Measurements from ENCODE around the gene KCNQ1.
A peak's percentile ranks its signal among the peaks of the same experiment; 100 is the strongest.

KCNQ1 gene

DNA sequence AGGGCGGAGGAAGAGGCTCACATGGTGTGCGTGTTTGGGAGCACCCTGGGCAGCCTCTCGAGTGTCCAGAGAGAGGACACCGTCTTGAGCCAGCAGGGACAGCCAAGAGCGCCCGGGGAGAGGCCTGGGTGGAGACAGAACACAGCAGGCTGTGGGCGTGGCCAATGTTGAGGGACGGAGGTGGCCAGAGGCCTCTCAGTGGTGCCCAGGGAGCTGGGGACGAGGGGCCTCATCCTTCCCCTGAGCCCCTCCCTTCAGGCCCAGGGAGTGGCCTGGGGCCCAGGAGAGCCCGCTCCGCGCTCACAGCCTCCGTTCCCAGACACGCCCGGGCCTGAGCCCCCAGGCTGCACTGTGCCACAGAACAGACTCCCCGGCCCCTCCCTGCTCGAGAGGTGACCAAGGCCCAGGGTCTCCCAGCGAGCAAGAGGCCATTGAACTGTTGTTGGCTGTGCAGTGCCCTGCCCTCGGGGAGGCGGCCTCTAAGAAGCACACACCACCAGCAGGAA, 392.3 kb downstream of the KCNQ1 start:
- DNase-seq = peak; percentile 23

DNA sequence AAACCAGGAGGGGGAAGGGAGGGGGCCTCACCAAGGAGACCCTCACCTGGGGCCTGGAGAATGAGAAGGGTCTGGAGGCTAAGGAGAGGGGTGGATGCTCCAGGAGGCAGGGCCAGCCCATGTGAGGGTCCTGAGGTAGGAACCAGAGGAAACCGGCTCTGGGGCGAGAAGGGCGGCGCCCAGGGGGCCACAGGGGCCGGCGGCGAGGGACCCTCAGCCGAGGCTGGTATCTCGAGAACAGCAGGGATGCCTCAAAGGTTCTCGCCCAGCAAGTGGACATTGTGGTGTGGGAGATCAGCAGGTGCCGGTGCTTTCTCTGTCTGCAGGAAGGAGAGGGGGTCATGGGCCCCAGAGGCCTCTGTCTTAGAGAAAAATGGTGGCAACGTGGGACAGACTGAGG, 392.8 kb downstream of the KCNQ1 start:
- DNase-seq = no peak

DNA sequence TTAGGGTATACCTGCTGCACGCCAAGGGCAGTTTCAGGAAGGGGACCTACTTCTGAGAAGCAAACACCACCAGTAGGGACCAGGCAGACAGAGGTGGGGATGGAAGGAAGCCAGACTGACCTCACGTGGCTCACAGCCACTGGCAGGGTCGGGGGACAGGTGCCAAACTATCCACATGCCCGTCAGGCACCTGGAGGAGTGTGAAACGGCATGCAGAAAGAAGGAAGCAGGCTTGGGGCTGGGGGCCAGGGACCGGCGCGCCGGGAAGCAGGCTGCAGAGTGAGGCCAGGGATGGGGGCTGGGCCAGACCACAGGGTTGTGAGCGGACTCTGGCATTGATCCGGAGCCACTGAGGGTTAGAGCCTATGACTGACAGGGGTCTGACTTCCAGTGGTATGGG, 393.3 kb downstream of the KCNQ1 start:
- no peak for DNase-seq

DNA sequence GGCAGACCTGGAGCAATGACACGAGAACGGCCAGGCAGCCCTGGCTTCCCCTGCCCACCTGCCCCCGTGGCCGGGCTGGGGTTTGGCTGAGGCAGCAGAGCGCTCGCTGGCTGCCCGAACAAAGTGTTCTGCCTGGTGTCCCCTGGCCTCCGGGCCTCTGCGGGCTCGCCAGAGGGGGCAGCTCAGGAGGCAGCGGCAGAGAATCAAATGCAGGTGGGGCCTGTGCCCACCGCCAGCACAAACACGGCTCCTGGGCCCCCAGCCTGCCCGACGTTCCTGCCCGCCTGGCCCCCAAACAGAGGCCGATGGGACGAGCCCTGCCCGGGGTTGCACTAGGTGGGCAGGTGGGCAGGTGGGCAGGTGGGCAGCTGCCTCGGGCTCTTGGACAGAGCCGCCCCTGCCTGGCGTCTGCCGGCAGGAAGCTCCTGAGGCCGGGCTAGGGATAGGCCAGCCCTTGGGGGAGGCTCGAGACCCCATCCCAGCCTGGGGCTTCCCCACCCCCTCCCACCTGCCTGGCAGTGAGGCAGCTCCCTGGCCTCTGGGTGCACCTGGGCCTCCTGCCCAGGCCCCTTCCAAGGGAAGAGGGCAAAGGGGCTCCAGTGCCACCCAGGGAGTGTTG, 394.0 kb downstream of the KCNQ1 start:
- no peak for DNase-seq

DNA sequence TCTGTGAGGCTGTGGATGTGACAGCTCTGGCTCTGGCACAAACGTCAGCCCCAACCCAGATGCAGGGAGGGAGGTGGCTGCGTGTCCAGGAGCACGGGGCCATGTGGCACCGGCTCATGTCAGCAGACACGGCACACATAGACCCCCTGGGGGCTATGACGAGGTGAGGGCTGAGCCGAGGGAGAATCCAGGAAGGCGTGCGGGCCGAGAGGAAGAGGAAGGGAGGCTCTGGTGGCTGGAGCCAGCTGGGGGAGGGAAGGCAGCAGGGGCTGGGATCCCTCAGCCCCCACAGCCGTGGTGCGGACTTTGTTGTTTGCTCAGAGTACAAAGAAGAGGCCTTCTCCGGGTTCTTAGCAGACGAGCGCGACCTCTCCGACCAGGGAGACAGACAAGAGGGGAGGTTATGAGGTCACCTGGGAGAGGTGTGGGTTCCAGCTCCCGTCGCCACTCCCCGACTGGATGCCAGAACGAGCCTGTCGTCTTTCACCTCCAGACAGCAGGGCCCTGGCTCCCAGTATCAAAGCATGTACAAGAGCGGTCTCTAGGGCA, 394.7 kb downstream of the KCNQ1 start:
- DNase-seq = no peak

DNA sequence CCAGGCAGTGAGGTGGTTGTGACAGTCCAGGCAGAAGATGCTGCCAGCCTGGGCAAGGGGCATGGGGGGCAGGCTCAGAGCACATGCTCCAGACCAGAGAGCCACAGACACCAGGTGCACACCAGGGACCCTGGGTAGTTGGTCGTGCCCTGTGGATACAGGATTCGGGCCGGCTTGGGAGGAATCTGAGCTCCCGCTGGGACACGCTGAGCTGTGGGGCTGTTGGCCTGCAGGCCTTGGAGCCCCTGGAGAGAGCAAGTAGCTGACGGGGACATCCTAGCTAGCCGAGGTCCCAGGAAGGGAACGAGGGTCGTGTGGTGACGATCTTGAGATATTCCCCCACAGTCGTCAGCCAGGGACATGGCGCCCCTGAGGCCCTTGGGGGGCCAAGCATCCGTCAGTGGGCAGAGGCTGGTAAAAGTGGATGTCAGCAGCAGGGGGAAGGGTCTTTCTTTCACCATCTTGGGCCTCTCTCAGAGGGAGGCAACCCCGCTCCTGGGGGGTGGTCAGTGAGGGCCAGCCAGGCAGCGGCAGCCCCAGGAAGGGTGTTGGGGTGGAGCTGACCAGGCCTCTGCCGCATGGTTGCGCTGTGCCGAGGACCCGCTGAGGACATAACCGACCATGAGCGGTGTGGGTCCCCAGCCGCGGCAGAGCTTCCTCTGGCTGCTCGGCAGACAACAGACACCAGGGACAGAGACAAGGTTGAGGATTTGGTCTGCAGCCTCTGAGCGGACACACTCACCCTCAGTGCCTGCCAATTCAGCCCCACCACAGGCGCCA, 396.8 kb downstream of the KCNQ1 start:
- DNase-seq = no peak

DNA sequence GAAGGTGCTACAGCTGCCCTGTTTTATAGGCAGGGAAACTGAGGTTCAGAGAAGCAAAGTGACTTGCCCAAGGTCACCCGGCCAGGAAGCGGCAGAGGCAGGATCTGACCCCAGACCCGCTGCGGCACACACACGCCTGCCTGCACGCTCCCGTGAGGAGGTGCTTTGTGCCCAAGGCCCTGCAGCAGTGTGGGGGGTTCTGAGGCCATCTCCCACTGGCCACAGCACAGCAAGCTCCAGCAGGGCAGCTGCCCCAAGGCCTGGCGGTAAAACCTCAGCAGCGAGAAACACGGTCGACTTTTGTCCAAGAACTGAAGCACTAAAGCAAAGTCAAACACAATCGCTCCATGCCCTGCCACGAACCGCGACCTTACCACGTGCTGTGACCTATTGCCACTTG, 398.1 kb downstream of the KCNQ1 start:
- DNase-seq = no peak

DNA sequence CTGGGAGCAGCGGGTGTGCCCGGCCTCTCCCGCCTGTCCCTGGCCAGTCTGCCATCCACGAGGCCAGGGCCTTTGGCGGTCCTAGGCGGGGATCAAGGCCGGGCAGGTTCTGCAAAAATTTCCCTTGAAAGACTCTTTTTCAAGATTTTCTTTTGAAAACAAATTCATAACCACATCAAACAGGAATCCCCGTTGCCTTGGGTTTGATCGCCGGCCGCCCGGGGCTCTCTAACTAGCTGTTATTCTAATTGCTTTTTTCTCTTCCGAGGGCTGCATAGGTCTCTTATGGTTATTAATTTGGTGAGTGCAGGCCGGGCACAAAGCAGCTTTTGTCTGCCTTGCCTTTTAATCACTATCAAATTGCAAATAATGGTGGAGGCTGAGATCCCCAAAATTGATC, 398.7 kb downstream of the KCNQ1 start:
- DNase-seq = no peak

DNA sequence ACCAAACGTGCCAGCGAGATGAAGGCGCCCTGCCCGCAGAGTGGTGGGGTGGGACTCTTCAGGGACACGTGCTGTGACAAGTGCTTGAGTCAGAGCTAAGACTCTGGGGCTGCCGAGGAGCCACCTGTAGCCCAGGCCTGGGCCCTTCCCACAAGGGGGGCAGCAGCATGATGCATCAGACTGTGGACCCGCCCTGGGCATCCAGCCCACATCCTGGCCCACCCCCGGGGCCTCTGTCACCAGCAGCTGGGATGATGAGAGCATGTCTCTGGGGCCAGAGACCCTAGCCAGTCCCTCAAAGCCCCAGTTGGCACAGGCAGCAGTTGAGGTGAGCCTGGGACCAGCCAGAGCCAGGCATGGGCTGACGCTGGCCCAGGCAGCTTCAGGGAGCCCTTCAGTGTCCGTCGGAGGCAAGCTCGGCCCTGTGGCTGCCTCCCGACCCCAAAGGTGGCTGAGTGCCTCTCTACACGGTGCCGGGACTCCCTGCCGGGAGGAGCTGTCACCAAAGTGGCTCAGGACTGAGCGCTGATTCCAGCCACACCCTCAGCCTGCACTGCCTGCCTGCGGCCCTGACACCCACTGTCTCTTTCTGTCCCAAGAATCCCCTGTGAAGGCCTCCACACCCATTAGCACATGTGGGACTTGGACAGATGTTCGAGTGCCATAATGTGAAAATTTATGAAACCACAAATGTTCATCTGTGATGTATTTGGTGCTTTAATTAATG, 399.5 kb downstream of the KCNQ1 start:
- no peak for DNase-seq

DNA sequence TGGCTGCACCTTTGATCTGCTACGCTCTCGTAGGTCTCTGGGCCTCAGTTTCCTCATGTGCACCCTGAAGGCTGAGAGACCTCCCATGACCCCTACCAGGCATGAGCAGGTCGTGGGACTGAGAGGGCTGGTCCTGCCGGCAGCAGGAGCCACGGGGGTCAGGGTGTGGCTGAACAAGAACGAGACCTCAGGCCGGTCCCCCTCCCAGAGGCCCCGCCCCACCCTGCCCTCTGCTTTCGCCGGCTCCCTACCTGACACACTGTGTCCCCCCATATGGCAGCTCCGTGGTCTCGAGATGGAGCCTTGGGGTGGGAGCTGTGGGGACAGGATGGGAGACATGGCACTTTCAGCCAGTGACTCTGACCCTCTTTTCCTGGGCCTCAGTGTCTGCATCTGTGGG, 400.2 kb downstream of the KCNQ1 start:
- DNase-seq = no peak

DNA sequence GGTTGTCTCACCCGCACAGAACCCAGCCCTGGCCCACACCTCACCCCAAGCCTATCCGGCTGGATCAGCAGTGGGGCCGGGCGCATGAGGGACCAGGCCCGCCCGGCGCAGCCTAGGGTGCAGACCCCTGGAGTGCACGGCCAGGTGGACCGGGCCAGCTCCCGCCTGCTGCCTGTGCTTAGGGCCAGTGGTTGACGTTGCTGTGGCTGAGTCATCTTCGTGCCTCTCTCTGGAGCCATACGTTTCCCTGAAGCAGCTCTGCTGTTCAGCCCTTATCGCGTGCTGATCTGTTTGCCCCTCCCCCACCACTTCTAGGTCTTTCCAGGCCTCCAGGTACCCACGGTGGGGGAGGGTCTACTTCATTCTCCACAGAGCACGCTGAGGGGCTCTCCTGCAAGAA, 401.2 kb downstream of the KCNQ1 start:
- no peak for DNase-seq

DNA sequence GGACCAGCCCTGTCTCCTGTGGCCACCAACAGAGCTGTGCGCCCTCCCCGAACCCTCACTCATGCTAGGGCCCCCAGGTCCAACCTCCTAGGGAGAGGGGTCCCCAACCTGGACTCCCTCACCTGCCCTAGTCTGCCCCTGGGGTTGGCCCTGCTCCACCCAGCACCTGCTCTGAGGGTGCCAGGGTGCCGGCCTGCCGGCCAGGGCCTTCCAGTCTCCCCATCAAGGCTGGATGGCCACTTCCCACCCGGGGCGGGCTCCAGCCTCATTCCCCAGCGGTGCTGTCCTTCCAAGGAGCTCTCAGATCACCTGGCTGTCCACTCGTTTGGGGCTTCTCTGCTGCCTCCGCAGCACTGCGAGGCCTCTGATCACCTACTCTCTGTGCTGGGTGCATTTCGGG, 401.7 kb downstream of the KCNQ1 start:
- no peak for DNase-seq

DNA sequence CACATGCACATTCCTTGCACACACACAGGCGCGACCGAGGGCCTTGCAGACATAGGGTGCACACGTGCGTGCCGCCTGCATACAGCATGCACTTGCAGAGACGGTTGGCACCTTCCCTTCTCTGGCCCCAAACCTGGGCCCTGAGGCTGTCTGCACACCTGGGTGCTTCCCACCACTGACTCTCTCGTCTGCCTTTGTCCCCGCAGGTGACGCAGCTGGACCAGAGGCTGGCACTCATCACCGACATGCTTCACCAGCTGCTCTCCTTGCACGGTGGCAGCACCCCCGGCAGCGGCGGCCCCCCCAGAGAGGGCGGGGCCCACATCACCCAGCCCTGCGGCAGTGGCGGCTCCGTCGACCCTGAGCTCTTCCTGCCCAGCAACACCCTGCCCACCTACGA, 402.8 kb downstream of the KCNQ1 start:
- no peak for DNase-seq

DNA sequence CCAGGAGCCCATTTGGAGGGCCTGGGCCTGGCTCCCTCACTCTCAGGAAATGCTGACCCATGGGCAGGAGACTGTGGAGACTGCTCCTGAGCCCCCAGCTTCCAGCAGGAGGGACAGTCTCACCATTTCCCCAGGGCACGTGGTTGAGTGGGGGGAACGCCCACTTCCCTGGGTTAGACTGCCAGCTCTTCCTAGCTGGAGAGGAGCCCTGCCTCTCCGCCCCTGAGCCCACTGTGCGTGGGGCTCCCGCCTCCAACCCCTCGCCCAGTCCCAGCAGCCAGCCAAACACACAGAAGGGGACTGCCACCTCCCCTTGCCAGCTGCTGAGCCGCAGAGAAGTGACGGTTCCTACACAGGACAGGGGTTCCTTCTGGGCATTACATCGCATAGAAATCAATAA, 403.7 kb downstream of the KCNQ1 start:
- DNase-seq = no peak

DNA sequence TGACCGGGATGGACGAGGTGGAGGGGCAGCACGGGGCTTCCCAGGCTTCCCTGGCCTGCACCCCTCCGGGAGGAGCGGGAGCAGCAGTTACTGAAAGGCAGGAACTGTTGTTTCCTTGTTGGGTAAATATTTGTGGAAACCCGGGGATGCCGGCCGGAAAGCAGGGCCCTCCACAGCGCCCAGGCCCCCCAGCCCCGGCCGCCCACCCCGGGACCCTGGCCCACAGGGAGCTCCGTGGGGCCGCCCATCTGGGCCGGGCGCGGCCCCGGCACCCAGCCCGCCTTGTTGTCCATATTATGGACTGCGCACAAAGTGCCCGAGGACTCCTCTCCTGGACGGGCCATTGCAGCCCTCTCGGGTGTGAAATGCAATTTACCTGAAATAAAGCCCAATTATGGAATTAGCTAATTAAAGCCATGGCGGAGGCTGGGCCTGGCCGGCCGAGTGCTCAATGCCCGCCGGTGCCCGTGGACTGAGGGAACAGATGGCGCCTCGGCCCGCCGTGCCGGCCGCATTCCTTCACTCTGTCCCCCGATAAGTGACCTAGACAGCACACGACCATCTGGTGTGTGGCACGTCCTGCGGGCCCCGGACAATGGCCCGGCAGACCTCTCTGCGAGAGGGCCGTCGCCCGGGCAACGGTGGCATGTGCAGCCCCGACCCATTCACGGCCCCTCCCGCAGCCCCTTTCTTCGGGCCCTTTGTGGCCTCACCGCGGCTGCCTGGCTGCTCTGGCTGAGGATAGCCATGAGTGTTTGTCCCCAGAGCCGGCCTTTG, 405.4 kb downstream of the KCNQ1 start:
- no peak for DNase-seq

DNA sequence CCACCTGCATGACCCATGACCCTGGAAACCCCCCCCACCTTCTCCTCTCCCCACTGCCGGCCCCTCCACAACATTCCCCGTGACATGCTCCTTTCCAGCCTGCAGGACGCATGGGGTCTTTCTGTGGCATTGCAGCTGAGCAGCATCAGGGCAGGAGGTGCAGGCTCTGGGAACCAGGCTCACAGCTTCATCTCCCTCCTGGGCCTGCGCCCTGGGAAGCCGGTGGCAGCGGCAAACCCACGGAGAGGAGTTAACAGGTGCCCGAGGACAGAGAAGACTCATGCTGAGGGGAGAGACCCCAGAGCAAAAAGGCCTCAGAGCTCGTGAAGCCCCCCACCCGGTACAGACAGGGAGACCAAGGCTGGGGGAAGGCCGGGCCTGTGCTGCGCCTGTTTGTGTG, 408.6 kb downstream of the KCNQ1 start:
- DNase-seq = no peak

DNA sequence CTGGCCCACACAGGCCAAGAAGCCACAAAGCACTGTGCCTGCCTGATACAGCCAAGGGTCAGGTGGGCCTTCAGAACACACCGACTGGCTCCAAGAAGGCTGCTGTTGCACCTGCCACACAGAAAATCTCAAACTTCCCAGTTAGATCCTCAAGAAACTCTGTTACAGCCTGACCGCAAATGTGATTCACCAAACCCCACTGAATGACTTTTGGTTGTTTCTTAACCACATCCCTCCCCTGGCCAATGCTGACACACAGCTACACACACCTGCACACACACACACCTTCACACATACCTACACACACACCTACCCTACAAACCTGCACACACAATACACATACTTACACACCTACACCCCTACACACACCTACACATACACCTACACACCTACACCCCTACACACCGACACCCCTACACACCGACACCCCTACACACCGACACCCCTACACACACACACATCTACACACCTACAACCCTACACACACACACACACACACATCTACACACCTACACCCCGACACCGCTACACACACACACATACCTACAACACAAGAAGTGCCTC, 409.3 kb downstream of the KCNQ1 start:
- no peak for DNase-seq

DNA sequence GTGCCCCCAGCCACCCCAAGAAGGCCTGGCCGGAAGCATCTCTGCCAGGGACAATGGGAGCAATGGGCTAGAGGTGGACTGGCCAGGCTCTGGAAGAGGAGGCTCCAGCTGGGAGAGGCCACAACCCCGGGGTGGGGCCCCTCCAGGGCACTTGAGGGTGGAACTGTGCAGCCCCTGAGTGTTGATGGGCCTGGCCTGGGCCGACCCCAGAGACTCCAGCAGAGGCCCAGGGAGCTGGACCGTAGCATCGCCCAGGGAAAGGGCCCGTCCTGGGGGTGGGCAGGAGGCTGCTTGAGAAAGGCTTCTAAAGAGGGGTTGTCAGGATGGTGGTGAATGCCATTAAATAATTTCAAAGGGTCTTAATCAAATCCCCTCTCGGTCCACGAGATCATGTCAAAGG, 410.4 kb downstream of the KCNQ1 start:
- DNase-seq = no peak

DNA sequence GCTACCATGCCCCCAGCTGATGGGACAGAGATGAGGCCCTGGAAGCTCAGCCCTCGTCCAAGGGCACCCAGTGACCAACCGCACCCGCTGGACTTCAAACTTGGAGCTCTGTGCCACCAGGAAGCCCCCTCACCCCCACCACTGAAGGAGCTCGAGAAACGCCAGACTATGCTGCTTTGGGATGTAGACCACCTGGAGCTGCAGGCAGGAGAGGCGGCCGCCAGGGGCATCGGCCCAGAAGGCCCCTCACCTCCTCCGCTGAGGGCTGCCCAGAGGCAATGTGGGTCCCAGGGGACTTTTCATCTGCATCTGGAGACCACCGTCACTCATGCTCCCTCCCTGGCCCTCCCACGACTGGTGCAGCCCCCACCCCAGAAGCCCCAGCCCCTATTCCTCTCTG, 412.5 kb downstream of the KCNQ1 start:
- DNase-seq = no peak

DNA sequence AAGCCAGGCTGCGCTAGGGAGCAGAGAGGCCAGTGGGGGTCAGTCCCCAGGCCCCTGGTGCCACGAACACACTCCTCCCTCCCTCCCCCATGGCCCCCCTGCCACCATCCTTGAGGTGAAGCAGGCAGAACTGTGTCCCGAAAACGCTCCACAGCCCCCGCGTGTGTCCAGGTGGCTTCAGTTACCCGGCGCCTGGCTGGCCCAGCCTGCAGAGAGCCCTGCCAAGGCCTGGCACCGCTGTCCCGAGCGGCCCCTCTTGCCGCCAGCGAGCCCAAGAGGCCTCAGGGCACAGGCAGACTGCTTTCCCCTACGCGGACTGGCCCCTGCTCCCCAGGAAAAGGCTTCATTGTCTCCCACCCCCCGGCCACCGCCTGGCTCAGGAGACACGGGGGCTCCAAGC, 413.1 kb downstream of the KCNQ1 start:
- no peak for DNase-seq

DNA sequence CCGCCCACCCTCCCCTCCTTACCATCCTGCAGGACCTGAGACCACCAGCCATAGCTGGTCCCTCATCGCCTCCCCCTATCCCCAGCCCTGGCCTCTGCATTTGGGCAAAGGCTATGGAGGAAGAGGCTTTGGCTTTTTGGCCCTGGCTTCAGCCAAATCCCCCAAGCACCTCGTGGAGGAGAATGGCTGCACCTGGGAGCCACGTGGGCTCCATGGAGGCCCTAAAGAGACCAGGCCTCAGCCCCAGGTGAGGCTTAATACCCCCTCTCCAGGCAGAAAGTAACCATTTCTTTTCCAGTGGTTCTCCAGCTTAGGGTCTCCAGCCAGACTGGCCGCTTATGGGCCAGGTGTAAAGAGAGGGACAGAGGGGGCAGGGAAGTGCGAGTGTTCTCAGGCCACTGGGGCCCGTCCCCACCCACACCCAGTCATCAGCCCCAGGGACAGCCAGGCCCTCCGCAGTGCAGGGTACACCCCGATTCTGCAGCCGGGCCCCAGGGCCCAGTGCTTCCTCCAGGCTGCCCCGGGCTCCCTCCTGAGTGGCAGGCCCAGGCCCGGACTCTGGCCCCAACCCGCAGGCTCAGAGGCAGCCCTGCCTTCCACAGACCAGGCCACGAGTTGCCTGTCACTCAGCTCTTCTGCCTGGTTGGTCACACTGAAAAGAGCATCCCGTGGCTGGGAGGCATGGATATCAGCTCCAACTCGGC, 414.3 kb downstream of the KCNQ1 start:
- DNase-seq = no peak

DNA sequence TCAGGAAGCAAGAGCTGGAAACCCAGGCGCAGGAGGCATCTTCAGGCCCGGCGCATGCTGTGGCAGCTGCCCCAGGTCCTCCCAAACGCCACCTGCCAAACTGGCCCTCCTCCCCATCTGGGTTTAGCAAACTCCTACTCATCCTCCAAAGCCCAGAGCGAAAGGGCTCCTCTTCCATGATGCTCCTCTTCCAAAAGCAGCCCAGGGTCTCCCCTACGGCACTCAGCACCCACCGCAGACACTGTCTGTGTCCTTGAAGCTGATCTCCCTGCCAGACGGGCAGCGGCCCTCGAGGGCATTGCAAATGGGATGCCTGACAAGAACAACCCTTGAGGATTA, 414.9 kb downstream of the KCNQ1 start:
- no peak for DNase-seq
